ENCODE results near the gene SOAT2.
"Not testable (repeated sequence)": the region's sequence is repeated elsewhere in the genome, so short reads cannot be mapped to it uniquely, and the experiment has no call there.

SOAT2 gene

DNA sequence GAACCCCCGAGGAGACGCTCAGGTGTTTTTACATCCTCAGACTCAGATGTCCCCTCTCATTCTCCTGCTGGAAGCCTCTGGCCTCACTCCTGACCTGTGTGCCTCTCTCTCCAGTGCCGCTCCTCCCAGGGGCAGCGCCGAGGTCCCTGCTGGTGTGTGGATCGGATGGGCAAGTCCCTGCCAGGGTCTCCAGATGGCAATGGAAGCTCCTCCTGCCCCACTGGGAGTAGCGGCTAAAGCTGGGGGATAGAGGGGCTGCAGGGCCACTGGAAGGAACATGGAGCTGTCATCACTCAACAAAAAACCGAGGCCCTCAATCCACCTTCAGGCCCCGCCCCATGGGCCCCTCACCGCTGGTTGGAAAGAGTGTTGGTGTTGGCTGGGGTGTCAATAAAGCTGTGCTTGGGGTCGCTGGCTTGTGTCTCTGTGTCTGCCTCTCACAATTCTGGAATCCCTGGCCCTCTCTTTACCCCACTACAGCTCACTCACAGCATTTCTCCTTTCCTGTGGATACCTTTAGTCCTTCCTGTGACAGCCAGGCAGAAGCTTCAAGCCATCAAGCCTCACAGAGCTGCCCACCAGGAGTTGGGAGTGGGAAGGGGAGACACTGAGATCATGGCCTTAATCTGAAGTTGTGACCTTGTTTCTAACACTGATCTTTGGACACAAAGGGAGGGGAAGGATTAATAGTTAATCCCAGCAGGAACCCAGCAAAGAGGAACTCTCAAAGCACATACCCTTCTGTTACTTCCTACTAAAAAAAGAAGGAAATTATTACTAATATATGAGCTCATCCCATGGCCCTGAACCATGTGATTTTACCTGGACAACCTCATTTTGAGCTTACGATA, 1.1 kb upstream of the SOAT2 start:
- DNase-seq (ENCODE audit: low read depth, low spot score), result no peak

DNA sequence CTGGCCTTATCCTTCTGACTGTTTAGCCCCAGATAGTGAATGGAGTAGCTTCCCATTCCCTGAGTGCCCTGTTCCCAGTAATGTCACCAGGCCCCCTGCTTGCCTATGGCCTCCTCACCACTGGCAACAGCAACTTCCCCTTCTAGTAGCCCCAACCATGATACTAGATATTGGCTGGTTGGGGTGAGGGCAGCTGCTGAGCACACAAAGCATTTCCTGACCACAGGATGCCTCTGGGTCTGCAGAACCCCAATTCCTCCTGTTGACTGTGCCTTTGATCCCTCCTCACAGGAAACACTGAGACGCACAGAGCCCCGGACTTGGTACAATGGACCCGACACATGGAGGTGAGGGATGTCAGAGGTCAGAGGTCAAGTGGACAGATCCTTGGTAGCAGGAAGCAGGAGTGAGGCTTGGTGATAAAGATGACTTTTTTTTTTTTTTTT, 597 bp downstream of the SOAT2 start:
- DNase-seq (ENCODE audit: low read depth, low spot score), result no peak

DNA sequence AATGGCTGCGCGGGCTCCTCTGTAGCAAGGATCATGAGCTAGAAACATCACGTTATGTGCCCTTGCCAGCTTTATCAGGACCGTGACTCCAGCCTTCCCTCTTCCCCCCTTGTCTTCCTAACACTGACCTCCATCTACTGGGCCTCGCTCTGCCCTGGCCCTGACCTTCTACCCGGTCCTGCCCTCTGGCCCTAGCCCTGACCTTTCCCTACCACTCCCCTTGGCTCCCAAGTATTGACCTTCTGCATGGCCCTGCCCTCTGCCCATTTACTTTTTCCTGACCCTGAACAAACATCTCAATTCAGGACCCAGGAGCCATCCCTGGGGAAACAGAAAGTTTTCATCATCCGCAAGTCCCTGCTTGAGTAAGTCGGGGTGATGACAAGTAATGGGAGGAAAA, 2.0 kb downstream of the SOAT2 start:
- DNase-seq (ENCODE audit: low read depth, low spot score), result no peak

DNA sequence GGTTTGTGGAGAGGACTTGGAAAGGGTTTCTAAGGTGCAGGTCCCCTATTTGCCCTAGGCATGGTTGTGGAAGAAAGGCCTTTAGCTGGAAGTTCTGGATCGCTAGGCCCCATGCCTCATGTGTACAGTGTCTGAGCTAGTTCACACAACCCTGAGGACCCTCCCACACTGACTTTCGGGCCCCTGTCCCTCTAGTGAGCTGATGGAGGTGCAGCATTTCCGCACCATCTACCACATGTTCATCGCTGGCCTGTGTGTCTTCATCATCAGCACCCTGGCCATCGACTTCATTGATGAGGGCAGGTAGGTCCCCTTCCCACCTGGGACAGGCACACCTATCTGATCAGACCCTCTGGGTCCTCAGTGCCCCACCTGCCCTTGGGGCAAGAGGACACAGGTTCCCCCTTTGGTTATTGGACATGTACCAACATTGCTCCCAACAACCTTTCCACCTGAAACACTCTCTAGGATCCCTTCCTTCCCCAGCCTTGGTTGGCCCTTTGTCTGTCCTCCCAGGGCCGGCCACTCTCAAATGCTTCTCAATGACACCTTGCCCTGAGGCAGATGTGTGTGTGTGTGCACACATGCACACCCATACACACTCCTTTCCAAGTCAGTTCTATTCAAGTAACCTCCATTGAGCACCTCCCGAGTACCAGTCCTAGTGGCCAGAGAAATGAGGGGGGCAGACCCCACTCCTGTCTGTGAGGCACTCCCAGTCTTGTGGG, 2.6 kb downstream of the SOAT2 start:
- no peak for DNase-seq (ENCODE audit: low read depth, low spot score)

DNA sequence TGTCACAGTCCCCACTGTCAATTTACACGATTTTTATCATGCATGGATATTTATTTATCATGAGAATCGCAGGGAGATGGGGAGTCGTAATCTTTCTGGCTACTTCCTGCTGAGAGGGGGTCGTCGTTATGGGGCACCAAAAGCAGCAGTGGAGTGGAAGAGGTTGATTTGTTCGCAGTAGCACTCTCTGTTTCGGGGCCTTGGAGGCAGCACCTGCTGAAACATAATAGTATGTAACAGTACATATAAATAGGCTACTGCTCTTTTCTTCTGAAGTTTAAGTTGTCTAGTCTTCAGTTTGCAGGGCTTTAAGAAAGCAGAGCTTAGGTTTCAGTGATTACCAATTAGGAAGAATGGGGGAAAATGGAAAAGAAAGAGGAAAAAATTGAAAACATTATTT, 3.8 kb downstream of the SOAT2 start:
- DNase-seq (ENCODE audit: low read depth, low spot score), result no peak

DNA sequence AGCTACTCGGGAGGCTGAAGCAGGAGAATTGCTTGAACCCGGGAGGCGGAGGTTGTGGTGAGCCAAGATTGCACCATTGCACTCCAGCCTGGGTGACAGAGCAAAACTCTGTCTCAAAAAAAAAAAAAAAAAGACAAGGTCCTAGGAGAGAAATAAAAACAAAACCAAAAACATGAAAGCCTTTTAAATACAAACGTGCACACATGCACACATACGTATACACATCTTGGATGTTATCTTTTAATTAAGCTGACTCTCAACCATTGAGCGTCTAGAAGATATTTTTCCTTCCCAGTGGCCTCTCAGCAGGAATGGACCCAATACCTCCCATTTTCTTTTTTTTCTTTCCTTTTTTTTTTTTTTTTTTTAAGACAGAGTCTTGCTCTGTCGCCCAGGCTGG, 9.1 kb downstream of the SOAT2 start:
- not testable (repeated sequence) for DNase-seq (ENCODE audit: low read depth, low spot score)

DNA sequence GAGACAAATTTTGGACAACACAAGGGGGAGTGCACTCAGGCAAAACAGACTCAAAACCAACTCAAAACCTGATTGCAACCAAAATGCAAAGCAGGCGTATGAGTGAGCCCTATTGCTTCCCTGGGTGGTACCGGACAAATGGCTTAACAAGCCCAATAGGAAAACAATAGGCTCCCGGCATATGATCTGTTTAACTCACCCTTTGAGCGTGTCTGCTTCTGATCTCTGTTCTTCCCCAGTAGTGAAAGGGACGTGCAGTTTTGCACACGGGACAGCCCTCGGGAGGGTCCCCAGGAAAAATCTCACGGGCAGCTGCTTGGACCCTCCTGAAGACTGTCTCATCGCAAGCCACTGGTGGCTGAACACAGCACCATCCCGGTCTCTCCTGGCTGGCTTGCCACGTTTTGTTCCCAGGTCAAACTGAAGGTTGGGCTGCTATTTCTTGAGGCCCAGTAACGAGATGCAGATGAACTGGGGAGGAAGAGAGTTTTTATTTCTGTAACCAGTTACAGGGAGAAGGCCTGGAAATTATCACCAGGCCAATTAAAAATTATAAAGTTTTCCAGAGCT, 9.9 kb downstream of the SOAT2 start:
- no peak for DNase-seq (ENCODE audit: low read depth, low spot score)

DNA sequence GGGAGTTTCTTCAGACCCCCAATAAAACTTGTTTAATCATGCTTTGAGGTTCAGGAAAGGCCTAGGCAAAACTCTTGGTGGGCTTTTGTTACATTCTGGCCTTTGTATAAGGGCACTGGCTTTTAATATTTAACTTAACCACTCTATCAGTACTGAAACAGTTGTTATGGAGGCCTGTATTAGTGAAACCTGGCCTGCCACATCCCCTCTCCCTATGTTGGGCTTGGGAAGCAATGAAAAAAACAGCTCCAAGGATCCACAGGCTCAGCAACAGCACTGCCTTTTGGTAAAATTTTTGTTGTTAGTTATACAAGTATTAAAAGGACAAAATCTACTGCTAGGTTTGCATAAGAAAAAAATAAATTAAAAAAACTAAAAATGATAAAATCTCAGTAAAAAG, 10.7 kb downstream of the SOAT2 start:
- DNase-seq (ENCODE audit: low read depth, low spot score), result no peak

DNA sequence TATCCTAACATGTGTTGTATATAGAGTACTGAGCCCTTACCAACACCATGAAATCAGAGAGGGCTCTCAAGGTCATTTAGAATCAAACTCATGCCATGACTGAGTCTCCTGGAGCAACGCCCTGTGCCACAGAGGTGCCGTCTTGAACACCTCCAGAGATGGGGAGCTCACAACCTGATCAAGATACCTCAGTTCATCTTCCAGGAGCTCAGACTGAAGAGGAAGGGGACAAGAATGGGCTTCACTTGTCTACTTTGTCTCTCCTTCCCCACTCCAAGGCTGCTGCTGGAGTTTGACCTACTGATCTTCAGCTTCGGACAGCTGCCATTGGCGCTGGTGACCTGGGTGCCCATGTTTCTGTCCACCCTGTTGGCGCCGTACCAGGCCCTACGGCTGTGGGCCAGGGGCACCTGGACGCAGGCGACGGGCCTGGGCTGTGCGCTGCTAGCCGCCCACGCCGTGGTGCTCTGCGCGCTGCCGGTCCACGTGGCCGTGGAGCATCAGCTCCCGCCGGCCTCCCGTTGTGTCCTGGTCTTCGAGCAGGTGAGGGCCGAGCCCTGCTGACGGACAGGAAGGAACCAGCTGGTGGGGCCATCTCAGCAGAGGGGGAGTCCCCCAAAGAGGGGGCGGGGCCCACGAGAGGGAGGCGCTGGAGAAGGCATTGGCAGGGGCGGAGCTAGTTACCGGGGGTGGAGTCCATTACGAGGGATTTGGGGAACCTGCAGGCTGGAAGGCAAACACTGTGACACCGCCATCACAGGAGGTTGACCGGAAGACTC, 12.0 kb downstream of the SOAT2 start:
- DNase-seq (ENCODE audit: low read depth, low spot score), result peak; percentile 52

DNA sequence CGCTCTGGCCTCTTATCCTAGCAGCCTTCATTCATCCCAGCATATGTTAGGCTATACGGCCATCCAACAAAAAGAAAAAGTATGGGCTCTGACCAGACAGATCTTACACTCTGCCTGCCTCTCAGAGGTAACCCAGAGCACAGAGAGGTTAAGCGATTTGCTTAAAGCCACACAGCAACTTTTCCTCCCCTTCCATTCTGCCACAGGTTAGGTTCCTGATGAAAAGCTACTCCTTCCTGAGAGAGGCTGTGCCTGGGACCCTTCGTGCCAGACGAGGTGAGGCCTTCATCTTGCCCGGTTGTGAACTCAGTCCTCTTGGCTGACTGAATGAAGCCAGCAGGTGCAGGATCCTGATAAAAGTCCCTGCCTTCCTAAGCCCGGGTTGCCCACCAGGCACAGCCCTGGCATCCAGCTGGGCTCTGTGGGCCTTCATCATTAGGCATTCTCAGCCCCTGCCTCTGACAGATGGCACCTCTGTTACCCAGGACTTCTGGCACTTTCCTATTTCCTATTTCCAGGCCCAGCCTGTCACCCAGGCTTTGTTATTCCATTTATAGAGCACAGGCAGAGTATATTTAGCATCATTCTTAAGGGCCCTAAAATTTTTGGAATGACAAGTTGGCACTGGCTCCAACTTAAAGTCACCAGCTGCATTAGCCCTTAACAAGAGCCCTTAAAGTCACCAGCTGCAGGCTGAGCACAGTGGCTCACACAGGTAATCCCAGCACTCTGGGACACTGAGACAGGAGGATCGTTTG, 12.8 kb downstream of the SOAT2 start:
- DNase-seq (ENCODE audit: low read depth, low spot score), result no peak

DNA sequence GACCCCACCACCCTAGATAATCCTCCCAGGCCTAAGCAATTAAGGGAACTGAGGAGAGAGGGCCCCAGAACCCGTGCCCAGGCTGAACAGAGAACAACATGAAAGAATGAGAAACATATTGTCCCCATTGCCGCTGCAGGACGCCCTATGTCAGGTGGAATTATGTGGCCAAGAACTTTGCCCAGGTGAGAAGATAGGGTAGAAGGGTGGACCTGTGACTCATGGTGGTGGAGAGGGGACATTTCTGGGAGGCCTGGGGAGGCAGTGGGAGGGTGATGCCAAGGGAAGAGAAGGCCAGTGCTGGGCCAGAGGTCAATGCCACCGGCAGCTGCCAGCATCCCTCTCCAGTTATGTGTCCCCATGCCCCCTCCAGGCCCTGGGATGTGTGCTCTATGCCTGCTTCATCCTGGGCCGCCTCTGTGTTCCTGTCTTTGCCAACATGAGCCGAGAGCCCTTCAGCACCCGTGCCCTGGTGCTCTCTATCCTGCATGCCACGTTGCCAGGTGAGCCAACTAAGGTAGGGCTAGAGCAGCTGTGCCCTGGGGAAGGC, 15.5 kb downstream of the SOAT2 start:
- no peak for DNase-seq (ENCODE audit: low read depth, low spot score)

DNA sequence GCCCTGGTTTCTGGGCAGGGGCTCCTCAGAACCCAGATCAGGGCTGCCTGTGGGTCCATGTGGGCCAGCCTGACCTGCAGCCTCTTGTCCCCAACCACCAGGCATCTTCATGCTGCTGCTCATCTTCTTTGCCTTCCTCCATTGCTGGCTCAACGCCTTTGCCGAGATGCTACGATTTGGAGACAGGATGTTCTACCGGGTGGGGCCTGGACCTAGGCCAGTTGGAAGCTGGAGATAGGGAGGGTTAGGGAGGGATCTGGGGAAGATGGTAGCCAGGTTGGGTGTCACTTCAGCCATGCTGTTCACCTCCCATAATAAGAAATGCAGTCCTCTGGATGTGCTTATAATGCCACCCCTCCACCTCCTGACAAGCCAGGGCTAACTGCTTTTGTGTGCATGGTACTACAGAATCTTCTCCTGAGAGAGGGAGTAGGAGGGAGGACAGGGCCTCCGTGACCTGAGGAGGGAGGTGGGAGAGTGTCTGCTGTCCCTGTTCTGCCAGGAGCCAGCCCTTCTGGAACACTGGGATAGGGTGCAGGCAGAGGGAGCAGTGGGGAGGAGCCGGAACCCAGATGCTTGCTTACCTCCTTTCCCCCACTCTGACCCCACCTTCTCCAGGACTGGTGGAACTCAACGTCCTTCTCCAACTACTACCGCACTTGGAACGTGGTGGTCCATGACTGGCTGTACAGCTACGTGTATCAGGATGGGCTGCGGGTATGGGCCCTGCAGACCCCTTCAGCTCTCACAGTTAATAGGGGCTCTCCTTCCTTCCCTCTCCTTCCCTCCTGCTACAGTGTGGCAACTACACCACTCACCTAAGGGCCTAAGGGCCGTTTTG, 17.6 kb downstream of the SOAT2 start:
- no peak for DNase-seq (ENCODE audit: low read depth, low spot score)

DNA sequence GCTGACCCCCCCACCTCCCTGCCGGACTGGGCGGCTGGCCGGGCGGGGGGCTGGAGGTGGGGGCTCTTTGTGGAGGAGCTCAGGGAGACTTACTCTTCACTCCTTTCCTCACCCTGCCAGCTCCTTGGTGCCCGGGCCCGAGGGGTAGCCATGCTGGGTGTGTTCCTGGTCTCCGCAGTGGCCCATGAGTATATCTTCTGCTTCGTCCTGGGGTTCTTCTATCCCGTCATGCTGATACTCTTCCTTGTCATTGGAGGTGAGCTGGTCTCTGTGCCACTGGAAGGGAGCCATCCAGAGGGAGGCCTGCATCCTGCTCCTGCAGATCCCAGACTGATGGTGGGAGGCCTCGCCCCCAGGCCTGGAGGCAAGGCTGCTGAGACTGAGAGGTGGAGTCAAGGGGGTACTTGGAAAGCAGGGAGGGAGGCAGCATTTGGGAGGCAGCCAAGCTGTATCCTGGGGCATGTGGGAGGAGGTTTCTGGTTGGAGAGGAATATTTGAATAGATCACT, 19.7 kb downstream of the SOAT2 start:
- DNase-seq (ENCODE audit: low read depth, low spot score), result peak; percentile 36

DNA sequence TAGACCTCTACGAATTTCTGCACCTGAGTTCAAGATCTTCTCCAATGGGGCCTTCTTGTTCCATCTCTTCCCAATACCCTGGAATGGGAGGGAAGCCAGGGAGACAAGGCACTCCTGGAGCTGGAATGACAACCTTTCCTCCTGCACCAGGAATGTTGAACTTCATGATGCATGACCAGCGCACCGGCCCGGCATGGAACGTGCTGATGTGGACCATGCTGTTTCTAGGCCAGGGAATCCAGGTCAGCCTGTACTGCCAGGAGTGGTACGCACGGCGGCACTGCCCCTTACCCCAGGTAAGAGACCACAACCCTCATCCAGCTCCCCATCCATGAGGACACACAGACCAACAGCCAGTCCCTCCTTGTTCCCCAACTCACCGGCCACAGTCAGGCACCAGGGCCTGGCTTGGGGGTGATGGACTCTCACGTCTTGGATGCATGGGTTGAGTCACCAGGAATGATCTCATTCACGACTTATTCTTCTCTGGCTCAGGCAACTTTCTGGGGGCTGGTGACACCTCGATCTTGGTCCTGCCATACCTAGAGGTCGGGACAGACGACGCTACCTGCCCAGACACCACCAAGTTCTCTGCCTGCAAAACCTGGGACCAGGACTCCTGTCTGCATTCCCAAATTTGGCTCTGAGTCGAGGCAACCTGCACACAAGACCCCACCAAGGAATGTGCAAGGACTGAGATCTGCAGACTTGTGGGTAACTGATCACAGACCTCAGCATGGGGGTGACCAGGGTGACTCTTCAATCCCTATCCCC, 20.5 kb downstream of the SOAT2 start:
- DNase-seq (ENCODE audit: low read depth, low spot score), result no peak

DNA sequence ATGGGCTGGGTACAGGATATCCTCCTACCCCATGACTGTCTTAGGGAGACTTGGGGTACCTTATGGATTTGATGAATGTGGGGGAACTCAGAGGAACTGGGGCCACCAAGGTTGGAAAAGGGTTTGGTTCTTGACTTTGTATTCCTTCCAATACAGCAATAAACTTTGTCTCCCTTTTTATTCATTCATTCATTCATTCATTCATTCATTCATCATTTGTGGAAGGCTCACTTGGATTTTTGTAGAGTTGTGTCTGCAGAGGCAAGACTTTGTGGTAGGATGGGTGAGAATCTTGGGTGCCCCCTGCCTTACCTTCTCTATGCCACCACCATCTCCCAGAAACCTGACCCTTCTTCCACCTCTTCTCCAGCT, 21.1 kb downstream of the SOAT2 start:
- no peak for DNase-seq (ENCODE audit: low read depth, low spot score)

DNA sequence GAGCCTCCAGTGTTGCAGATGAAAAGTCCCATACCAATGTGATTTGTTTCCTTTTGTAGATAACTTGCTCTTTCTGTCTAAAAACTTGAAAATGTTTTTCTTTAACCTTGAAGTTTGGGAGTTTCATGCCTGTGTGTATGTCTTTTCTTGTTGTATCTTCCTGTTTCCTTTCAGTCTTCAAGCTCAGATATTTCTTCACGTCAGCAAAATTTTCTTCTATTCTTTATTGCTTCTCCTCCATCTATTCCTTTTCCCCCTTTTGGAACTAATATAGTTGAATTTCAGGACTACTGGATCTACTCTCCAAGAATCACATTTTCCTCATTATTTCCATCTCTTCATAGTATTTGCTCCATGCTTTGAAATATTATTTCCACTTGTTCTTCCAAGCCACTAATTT, 23.9 kb downstream of the SOAT2 start:
- no peak for DNase-seq (ENCODE audit: low read depth, low spot score)

DNA sequence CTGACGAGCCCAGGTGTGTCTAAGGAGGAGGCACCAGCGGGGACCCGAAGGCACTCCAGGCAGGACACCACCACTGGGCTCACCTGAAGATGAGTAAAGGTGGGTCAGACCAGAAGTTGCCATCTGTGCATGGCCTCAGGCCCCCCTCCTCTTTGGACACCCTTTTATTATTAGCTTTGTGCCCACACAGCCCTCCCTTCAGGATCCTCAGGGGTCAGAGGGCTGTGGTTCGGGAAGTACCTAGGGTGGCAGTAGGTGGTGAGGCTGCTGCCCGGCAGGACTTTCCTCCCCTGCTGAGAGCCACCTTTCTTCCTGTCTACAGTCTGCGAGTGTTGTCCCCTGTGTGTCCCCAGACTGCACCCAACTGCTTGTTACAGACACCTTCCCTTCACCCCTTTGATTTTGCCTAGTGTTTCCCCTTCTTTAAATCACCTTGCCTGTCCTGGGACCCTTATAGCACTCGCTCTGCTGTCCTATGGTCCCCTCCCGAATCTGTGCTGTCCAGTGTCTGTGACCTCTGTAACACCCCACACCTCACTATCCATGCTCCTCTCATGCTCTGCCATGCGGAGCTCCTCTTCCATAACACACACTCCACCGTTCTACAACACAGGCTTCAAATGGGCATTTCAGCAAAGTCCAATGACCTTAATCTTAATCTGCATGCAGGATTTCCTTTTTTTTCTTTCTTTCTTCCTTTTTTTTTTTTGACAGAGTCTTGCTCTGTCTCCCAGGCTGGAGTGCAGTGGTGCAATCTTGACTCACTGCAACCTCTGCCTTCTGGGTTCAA, 25.7 kb downstream of the SOAT2 start:
- DNase-seq (ENCODE audit: low read depth, low spot score), result no peak

DNA sequence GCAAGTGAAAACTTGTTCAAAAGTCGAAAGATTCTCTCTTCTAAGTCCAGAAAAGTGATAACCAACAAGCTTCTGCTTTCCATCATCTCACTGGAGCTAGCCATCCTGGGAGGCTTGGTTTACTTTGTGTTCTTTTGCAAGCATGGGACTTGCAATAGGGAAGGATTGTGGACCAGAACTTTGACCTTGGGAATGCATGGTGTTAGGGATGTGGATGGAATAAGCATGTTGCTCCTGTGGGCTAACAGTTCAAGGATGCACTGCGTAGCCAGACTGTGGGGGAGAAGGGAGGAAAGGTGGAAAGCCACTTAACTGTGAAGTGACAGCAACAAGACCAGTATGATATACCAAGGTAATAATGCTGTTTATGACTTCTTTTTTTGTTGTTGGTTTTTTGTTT, 28.6 kb downstream of the SOAT2 start:
- no peak for DNase-seq (ENCODE audit: low read depth, low spot score)
